Globus pallidus (tissue), 1 donor: ENCODE results near the gene FSTL3.

Experiments
- DNase-seq: peaks from one replicate; pipeline ENCODE4 v3.0.0-alpha.2; 2015; ENCODE audit warnings: low spot score

The FSTL3 gene

GRCh38 chr19:645912-646778, 30.0 kb upstream of the FSTL3 start:
- no peak for DNase-seq

- DNase-seq = no peak
These were observed 29.2 kb upstream of the FSTL3 start for GRCh38 chr19:646779-647565.

GRCh38 chr19:647566-648284, 28.5 kb upstream of the FSTL3 start:
- no peak for DNase-seq

- no peak for DNase-seq
These were observed 27.9 kb upstream of the FSTL3 start for GRCh38 chr19:648305-648704.

GRCh38 chr19:648904-649801, 27.0 kb upstream of the FSTL3 start:
- no peak for DNase-seq

GRCh38 chr19:650121-650520, 26.1 kb upstream of the FSTL3 start:
- no peak for DNase-seq

- no peak for DNase-seq
These were observed 24.9 kb upstream of the FSTL3 start for GRCh38 chr19:651114-651818.

GRCh38 chr19:651991-652390, 24.2 kb upstream of the FSTL3 start:
- DNase-seq = no peak

- DNase-seq = no peak
These were observed 23.5 kb upstream of the FSTL3 start for GRCh38 chr19:652467-653389.

- no peak for DNase-seq
These were observed 22.8 kb upstream of the FSTL3 start for GRCh38 chr19:653425-653824.

GRCh38 chr19:655691-656090, 20.5 kb upstream of the FSTL3 start:
- no peak for DNase-seq

GRCh38 chr19:656751-657559, 19.2 kb upstream of the FSTL3 start:
- no peak for DNase-seq

GRCh38 chr19:657611-658010, 18.6 kb upstream of the FSTL3 start:
- no peak for DNase-seq

- no peak for DNase-seq
These were observed 17.9 kb upstream of the FSTL3 start for GRCh38 chr19:658059-658839.

- DNase-seq = no peak
These were observed 17.0 kb upstream of the FSTL3 start for GRCh38 chr19:658916-659839.

- DNase-seq = no peak
These were observed 15.3 kb upstream of the FSTL3 start for GRCh38 chr19:660793-661426.
